ENCODE results near the gene CALCB.

CALCB gene

DNA sequence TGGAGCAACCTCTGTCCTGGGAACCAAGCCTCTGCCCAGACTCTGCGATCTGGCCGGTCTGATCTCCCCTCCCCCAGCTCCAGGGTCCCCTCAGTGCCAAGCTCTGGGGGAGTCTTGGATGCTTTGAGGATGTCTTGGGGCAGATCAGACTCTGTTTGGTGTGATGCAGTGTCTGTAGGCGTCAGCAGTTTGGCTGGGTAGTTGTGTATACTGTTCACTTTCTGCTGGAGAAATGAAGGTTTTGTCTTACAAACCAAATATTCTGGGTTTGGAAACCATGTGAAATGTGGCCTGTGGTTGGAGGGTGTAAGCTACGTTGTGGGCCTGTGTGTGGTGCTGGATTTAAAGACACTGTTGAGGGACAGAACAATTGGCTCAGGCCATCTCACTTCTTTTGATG lies 46.0 kb downstream of the CALCB start:
- no peak for DNase-seq

DNA sequence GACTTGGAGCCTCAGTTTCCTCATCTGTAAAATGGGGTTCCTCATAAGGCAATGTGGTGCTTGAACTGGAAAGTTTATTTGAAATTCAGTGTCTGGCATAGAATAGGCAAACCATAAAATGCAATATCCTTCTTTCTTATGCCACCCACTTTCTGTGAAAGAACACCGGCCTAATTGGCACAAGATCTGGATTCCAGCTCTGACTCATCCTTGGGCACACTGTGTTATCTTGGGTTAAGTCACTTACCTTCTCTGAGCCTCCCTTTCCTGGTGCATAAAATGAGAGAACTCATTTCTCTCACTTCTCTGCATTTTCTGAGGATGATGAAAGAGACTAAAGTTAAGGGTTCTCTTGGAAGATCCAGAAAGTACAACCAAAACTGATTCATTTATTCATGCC lies 46.4 kb downstream of the CALCB start:
- DNase-seq = no peak

DNA sequence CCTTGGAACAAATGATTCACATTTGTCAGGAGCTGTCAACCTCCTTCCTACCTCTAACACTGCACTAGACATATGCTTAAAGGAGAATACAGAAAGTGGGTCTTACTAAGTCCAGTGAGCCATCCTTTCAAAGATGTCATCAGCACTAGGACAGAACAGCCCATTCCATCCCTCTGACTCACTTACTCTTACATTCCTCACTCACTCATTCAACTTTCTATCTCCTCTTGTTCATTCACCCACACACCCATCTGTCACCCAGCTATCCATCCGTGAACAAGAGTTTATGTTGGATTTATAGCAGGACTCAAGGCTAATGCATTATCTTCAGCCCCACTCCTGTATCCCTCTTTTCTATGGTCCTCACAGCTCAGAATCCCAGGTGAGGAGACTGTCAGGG lies 50.5 kb downstream of the CALCB start:
- DNase-seq = no peak

DNA sequence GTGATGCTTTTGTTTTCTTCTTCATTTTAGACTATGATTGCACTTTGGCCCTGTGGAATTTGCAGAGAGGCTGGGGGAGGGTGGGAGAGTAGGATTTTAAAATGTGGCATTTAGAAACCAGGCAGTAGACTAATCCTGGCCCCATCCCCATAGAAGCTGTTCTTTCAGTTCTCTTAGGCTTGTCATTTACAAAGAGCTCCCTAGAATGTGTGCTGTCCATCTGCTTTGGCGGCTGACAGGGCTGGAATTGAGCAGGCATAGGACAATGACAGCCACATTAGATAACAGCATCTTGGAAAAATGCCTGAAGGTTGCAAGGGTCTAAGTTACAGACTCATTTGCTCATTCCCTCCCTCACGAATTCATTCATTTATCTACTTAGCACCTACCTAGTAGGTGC lies 51.1 kb downstream of the CALCB start:
- no peak for DNase-seq

DNA sequence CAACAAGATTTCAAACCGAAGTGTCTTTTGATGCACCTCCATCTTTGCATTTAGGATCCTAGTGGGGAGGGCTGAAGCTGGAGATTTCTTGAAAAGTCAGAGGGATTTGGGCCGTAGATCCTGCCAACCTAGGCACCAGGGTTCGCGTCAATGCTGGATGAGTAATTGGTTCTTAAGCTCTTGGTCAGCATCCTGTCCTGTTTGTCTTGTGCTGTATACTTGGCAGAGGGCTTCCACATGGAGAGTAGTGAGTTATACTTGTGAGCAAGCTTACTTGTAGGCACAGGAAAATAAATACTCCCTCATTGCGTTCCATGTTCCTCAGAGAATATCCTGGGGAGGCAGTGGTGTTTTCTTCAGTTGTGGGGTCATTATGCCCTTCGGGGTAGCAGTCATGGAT lies 53.9 kb downstream of the CALCB start:
- DNase-seq = no peak
